SK-N-MC (cell line): ENCODE measurements around the gene RAD51AP1.

Experiments
- EZH2 ChIP-seq: fragments of 200-600 bp; sonication (generic); IDR thresholded peaks from one replicate; pipeline ENCODE4 v1.6.1; 2017; ENCODE audit warnings: antibody characterized with exemption
- FOXP2 ChIP-seq: optimal IDR thresholded peaks from 2 replicates; pipeline ENCODE3; 2011; ENCODE audit warnings: mild to moderate bottlenecking, moderate library complexity; ENCODE audit not compliant: insufficient read depth; ENCODE audit errors: extremely low read length, control extremely low read depth
- POLR2AphosphoS5 ChIP-seq: IDR thresholded peaks from 2 replicates; pipeline ENCODE4 v1.6.1; 2012; ENCODE audit warnings: mild to moderate bottlenecking, low read depth, low read length, borderline replicate concordance

GRCh38 chr12:4566474-4566873 lies 27.8 kb downstream of the RAD51AP1 start:
- TF ChIP-seq EZH2 (no peak), POLR2AphosphoS5 (no peak), FOXP2 (no peak)
